K562 (cell line): ENCODE measurements around the gene TTC16. TPM values are rescaled to one million over a fixed set of nuclear protein-coding genes. Genes with fewer than 3 reads are reported as not detected.

Source experiments
- CBX2 ChIP-seq: fragments of 200-600 bp; sonication (generic); IDR thresholded peaks from one replicate; pipeline ENCODE4 v1.6.1; 2012; ENCODE audit warnings: mild to moderate bottlenecking, low read length, inconsistent platforms; ENCODE audit not compliant: insufficient read depth, poor library complexity, severe bottlenecking
- CBX5 ChIP-seq: IDR thresholded peaks from 2 replicates; pipeline ENCODE4 v1.6.1; 2014; ENCODE audit warnings: low read depth, borderline replicate concordance
- CHAMP1 ChIP-seq: fragments of 450-650 bp; IDR thresholded peaks from 2 replicates; pipeline ENCODE4 v1.6.1; 2016; ENCODE audit warnings: mild to moderate bottlenecking
- HDAC3 ChIP-seq: fragments of 450-650 bp; IDR thresholded peaks from 2 replicates; pipeline ENCODE4 v1.6.1; 2018; ENCODE audit warnings: borderline replicate concordance, mild to moderate bottlenecking, moderate library complexity; ENCODE audit not compliant: partially characterized antibody
- IRF2 ChIP-seq: sonication (generic); formaldehyde crosslinking; IDR thresholded peaks from 2 replicates; pipeline ENCODE4 v1.8.1; 2022; ENCODE audit warnings: mild to moderate bottlenecking, missing genetic modification reagents
- MCM2 ChIP-seq: fragments of 450-650 bp; IDR thresholded peaks from 2 replicates; pipeline ENCODE4 v1.6.1; 2017; ENCODE audit warnings: low read depth, mild to moderate bottlenecking
- MEF2A ChIP-seq: IDR thresholded peaks from 2 replicates; pipeline ENCODE4 v1.6.1; 2011; ENCODE audit warnings: low read depth, mild to moderate bottlenecking, low read length, moderate library complexity; ENCODE audit not compliant: control insufficient read depth
- NR3C1 ChIP-seq: sonication (generic); formaldehyde crosslinking; IDR thresholded peaks from 2 replicates; pipeline ENCODE4 v1.8.1; 2022; ENCODE audit warnings: missing genetic modification reagents
- POLR2G ChIP-seq: fragments of 200-400 bp; formaldehyde crosslinking; IDR thresholded peaks from 2 replicates; pipeline ENCODE4 v1.6.1; 2017; ENCODE audit warnings: low read depth, mild to moderate bottlenecking, antibody characterized with exemption, low read length, moderate library complexity
- POLR3A ChIP-seq: IDR thresholded peaks from 2 replicates; pipeline ENCODE4 v1.6.1; 2011; ENCODE audit warnings: borderline replicate concordance, mild to moderate bottlenecking, moderate library complexity; ENCODE audit not compliant: insufficient read length, insufficient read depth; ENCODE audit errors: extremely low read depth
- TGIF2 ChIP-seq: sonication (generic); formaldehyde crosslinking; IDR thresholded peaks from 2 replicates; pipeline ENCODE4 v1.8.1; 2022; ENCODE audit warnings: mild to moderate bottlenecking, missing genetic modification reagents, moderate library complexity
- THRB ChIP-seq: fragments of 450-650 bp; formaldehyde crosslinking; conservative IDR thresholded peaks from 2 replicates; pipeline ENCODE4 v1.4.0; 2022; ENCODE audit warnings: mild to moderate bottlenecking, missing genetic modification characterization
- U2AF2 ChIP-seq: fragments of 200-400 bp; formaldehyde crosslinking; optimal IDR thresholded peaks from 2 replicates; pipeline ENCODE3; 2017; ENCODE audit warnings: low read depth, mild to moderate bottlenecking, low read length
- ZBTB43 ChIP-seq: sonication (generic); formaldehyde crosslinking; IDR thresholded peaks from 2 replicates; pipeline ENCODE4 v1.8.0; 2023; ENCODE audit warnings: mild to moderate bottlenecking, missing genetic modification reagents
- ZC3H11A ChIP-seq: IDR thresholded peaks from 2 replicates; pipeline ENCODE4 v1.6.1; 2012; ENCODE audit warnings: low read depth, low read length, improper control_type of control experiment
- ZNF133 ChIP-seq: fragments of 250-450 bp; sonication (Bioruptor Pico); IDR thresholded peaks from 2 replicates; pipeline ENCODE4 v1.4.0; 2020; ENCODE audit warnings: mild to moderate bottlenecking
- ZNF175 ChIP-seq: fragments of 200-800 bp; sonication (Bioruptor generic); IDR thresholded peaks from 2 replicates; pipeline ENCODE4 v1.6.1; 2016; ENCODE audit warnings: low read depth, mild to moderate bottlenecking, missing genetic modification characterization, missing compliant biosample characterization
- ZNF224 ChIP-seq: sonication (generic); formaldehyde crosslinking; IDR thresholded peaks from 2 replicates; pipeline ENCODE4 v1.8.0; 2022; ENCODE audit warnings: mild to moderate bottlenecking, missing genetic modification reagents
- ZNF274 ChIP-seq: IDR thresholded peaks from 2 replicates; pipeline ENCODE4 v1.6.1; 2011; ENCODE audit warnings: low read depth, mild to moderate bottlenecking, low read length, moderate library complexity, borderline replicate concordance
- ZNF639 ChIP-seq, 2 experiments: fragments of 200-800 bp in 1 of 2; sonication (Bioruptor generic) in 1 of 2; sonication (generic) in 1 of 2; formaldehyde crosslinking in 1 of 2; IDR thresholded peaks in 1 of 2; conservative IDR thresholded peaks in 1 of 2; 2 replicates each; pipeline versions ENCODE4 v1.5.0 to v1.6.1; 2016 to 2020; ENCODE audit warnings: missing compliant biosample characterization in 1 of 2, missing genetic modification characterization in 1 of 2, missing genetic modification reagents in 1 of 2
- polyA plus RNA-seq, 8 experiments: library from polyadenylated mRNA; depleted of rRNA in 4 of 8; stranded (reverse) in 5 of 8; unstranded in 3 of 8; fragments of >200 nt; fragmentation: Nextera tagmentation in 2 of 8; fragmentation: Illumina TruSeq in 1 of 8; extraction: Ambion mirVana in 2 of 8; extraction: Trizol in 1 of 8; gene quantifications; 2 replicates each; pipeline versions ENCODE4 v1.2.1 to v1.2.3, GENCODE V29; 2011 to 2014; ENCODE audit warnings: inconsistent platforms in 1 of 8, missing spikeins in 1 of 8
- total RNA-seq, 7 experiments: library from RNA; depleted of rRNA in 6 of 7; stranded (reverse); fragments of >200 nt in 6 of 7; fragmentation: Illumina TruSeq in 2 of 7; extraction: Trizol in 2 of 7; gene quantifications; 2 replicates each; pipeline versions ENCODE4 v1.2.1 to v1.2.3, GENCODE V29; 2011 to 2021; ENCODE audit warnings: low replicate concordance in 1 of 7

The TTC16 gene
- total and polyA plus RNA-seq, 9 of the 15 experiments (the other 6 are each of a cell fraction or from before 2014, with no cell fraction given), result 0.11 TPM; not detected in 8

GRCh38 chr9:127715470-127716337 lies at the start of gene TTC16, which contains the start of gene PTRH1 (continued):
- TF ChIP-seq CHAMP1 (no peak), ZNF175 (CRISPR knock-in tag) (no peak), U2AF2 (no peak), TGIF2 (CRISPR knock-in tag) (no peak), CBX5 (no peak), ZNF274 (no peak), ZNF224 (no peak), CBX2 (no peak), HDAC3 (no peak), ZBTB43 (CRISPR knock-in tag) (no peak), MEF2A (no peak), THRB (CRISPR knock-in tag) (0 out of 2 replicates have a peak, but pooled peaks have one; percentile 5), MCM2 (no peak), POLR3A (no peak), POLR2G (peak; percentile 79), ZNF133 (CRISPR knock-in tag) (no peak), NR3C1 (CRISPR knock-in tag) (no peak), ZC3H11A (no peak), IRF2 (CRISPR knock-in tag) (no peak), ZNF639 (CRISPR knock-in tag; conservative IDR thresholded peaks at IDR 0.05 in 1 of 2, IDR thresholded peaks at IDR 0.05 in 1 of 2) (0 out of 4 replicates have a peak, but pooled peaks of 1 of the 2 experiments have one; percentile 43)
